T-helper 1 cell (primary cell): ENCODE results near the gene KRTAP5-4.
A peak's percentile ranks its signal among the peaks of the same experiment; 100 is the strongest.
"Not testable (repeated sequence)": the region's sequence is repeated elsewhere in the genome, so short reads cannot be mapped to it uniquely, and the experiment has no call there.

ENCODE experiments used
- DNase-seq, 5 donors: peaks; one replicate each; pipeline ENCODE4 v3.0.0-alpha.2; 2012 to 2020

KRTAP5-4 gene

GRCh38 chr11:1598816-1599215, 23.1 kb downstream of the KRTAP5-4 start:
- no peak for DNase-seq

GRCh38 chr11:1598406-1598805, 23.5 kb downstream of the KRTAP5-4 start:
- DNase-seq = not testable (repeated sequence)

GRCh38 chr11:1597994-1598380, 24.0 kb downstream of the KRTAP5-4 start, which contains the start of gene KRTAP5-2:
KRTAP5-2 (minus strand) TSS chr11:1598294; CDS start chr11:1598250, 44 bp downstream.
- no peak for DNase-seq

- DNase-seq = no peak
Observed at GRCh38 chr11:1597331-1597993, 24.5 kb downstream of the KRTAP5-4 start.

GRCh38 chr11:1596576-1597121, 25.3 kb downstream of the KRTAP5-4 start:
- DNase-seq = not testable (repeated sequence)

- not testable (repeated sequence) for DNase-seq
Observed at GRCh38 chr11:1595994-1596575, 25.9 kb downstream of the KRTAP5-4 start.

- no peak for DNase-seq
Observed at GRCh38 chr11:1592628-1593027, 29.3 kb downstream of the KRTAP5-4 start.

- DNase-seq = no peak
Observed at GRCh38 chr11:1589996-1590395, 31.9 kb downstream of the KRTAP5-4 start.

GRCh38 chr11:1589191-1589963, 32.6 kb downstream of the KRTAP5-4 start:
- peak in 1 of 5 donors; percentile 81 for DNase-seq

GRCh38 chr11:1586699-1587098, 35.2 kb downstream of the KRTAP5-4 start:
- DNase-seq = no peak

- DNase-seq = not testable (repeated sequence)
Observed at GRCh38 chr11:1584661-1585370, 37.1 kb downstream of the KRTAP5-4 start, which contains the start of gene KRTAP5-1. KRTAP5-1 (minus strand) TSS chr11:1585283; CDS start chr11:1585249, 34 bp downstream.

- DNase-seq = not testable (repeated sequence)
Observed at GRCh38 chr11:1582909-1583308, 39.0 kb downstream of the KRTAP5-4 start.

- DNase-seq = no peak
Observed at GRCh38 chr11:1581976-1582375, 40.0 kb downstream of the KRTAP5-4 start.

GRCh38 chr11:1576825-1577224, 45.1 kb downstream of the KRTAP5-4 start:
- no peak for DNase-seq

- DNase-seq = not testable (repeated sequence)
Observed at GRCh38 chr11:1575756-1576155, 46.2 kb downstream of the KRTAP5-4 start.

- DNase-seq = no peak
Observed at GRCh38 chr11:1574933-1575242, 47.0 kb downstream of the KRTAP5-4 start.

GRCh38 chr11:1574238-1574932, 47.6 kb downstream of the KRTAP5-4 start:
- peak; percentile 38 to 60 (median 52) for DNase-seq

- no peak for DNase-seq
Observed at GRCh38 chr11:1573903-1574237, 48.1 kb downstream of the KRTAP5-4 start.

GRCh38 chr11:1573077-1573902, 48.6 kb downstream of the KRTAP5-4 start:
- DNase-seq = no peak

- peak; percentile 90 to 98 (median 94) for DNase-seq
Observed at GRCh38 chr11:1572197-1573076, 49.5 kb downstream of the KRTAP5-4 start, which contains the start of gene DUSP8. DUSP8 (minus strand) TSS chr11:1572271; CDS start chr11:1565826, 6,445 bp downstream.
